A549 (cell line): ENCODE results near the gene COG6. TPM values are rescaled to one million over a fixed set of nuclear protein-coding genes. Genes with fewer than 3 reads are reported as not detected.

Experiments
- ATAC-seq, 2 experiments: fragments of 200-7000 bp in 1 of 2; fragments of >200 bp in 1 of 2; cut with Nextera tagmentation in 1 of 2; cut with Tn5 transposase in 1 of 2; 3 replicates each; pipeline versions ENCODE4 v1.8.0 to v1.9.1; 2018 to 2020; ENCODE audit warnings: mild to moderate bottlenecking in 1 of 2, moderate library complexity in 1 of 2
- CTCF ChIA-PET: fragments of 300-600 bp; sonication (Branson Sonifier 250); formaldehyde crosslinking; extraction: SDS; loops from one replicate; lab custom pipeline; 2021; ENCODE audit warnings: antibody characterized with exemption, inconsistent platforms; lab: Yijun Ruan, JAX
- POLR2A ChIA-PET: fragments of 350-600 bp; formaldehyde crosslinking; extraction: SDS; loops from one replicate; lab custom pipeline; 2021; ENCODE audit warnings: antibody characterized with exemption, inconsistent platforms; lab: Yijun Ruan, JAX
- DNase-seq, 2 experiments: peaks; one replicate each; pipeline versions ENCODE4 v3.0.0 to v3.0.0-alpha.2; 2011 to 2016; ENCODE audit warnings: low read depth in 1 of 2, low spot score in 1 of 2
- FAIRE-seq: peaks from 2 replicates; lab custom pipeline; 2011; peaks lifted over from hg19 to GRCh38; lab: Jason Lieb, UNC
- H3K27ac ChIP-seq, 2 experiments: fragments of >200 bp; sonication (Bioruptor Twin); formaldehyde crosslinking; 3 replicates each; pipeline ENCODE4 v1.5.1; 2016 to 2017
- H3K4me1 ChIP-seq: fragments of >200 bp; sonication (Bioruptor Twin); formaldehyde crosslinking; 3 replicates; pipeline ENCODE4 v1.6.1; 2016
- H3K4me2 ChIP-seq: fragments of >200 bp; sonication (Bioruptor Twin); formaldehyde crosslinking; 3 replicates; pipeline ENCODE4 v1.6.1; 2016
- H3K4me3 ChIP-seq: fragments of >200 bp; sonication (Bioruptor Twin); formaldehyde crosslinking; 3 replicates; pipeline ENCODE4 v1.5.1; 2016
- H3K9me3 ChIP-seq: fragments of >200 bp; sonication (Bioruptor Twin); formaldehyde crosslinking; 3 replicates; pipeline ENCODE4 v1.6.1; 2016
- CBX2 ChIP-seq: fragments of 200-600 bp; sonication (generic); IDR thresholded peaks from 2 replicates; pipeline ENCODE4 v1.6.1; 2016; ENCODE audit warnings: low read depth, mild to moderate bottlenecking, borderline replicate concordance
- CBX8 ChIP-seq: fragments of 200-600 bp; sonication (generic); IDR thresholded peaks from 2 replicates; pipeline ENCODE4 v1.6.1; 2016
- CHD4 ChIP-seq: fragments of 200-600 bp; sonication (generic); IDR thresholded peaks from 2 replicates; pipeline ENCODE4 v1.6.1; 2016; ENCODE audit warnings: antibody characterized with exemption, mild to moderate bottlenecking, borderline replicate concordance
- ESRRA ChIP-seq: fragments of 150-350 bp; IDR thresholded peaks from 2 replicates; pipeline ENCODE4 v1.6.1; 2014; ENCODE audit warnings: mild to moderate bottlenecking, low read length, borderline replicate concordance
- FOSB ChIP-seq: fragments of 250-450 bp; sonication (Bioruptor Pico); IDR thresholded peaks from 2 replicates; pipeline ENCODE4 v1.5.0; 2020; ENCODE audit warnings: mild to moderate bottlenecking, moderate library complexity
- GATA3 ChIP-seq: IDR thresholded peaks from 2 replicates; pipeline ENCODE4 v1.6.1; 2012; ENCODE audit warnings: borderline replicate concordance
- HDAC2 ChIP-seq: fragments of 200-600 bp; sonication (generic); IDR thresholded peaks from 2 replicates; pipeline ENCODE4 v1.6.1; 2016
- HEYL ChIP-seq: fragments of 250-450 bp; sonication (Bioruptor Pico); IDR thresholded peaks from 2 replicates; pipeline ENCODE4 v1.8.0; 2021; ENCODE audit warnings: mild to moderate bottlenecking, moderate library complexity
- HOXA7 ChIP-seq: fragments of 250-450 bp; sonication (Bioruptor Pico); IDR thresholded peaks from 2 replicates; pipeline ENCODE4 v1.5.0; 2020; ENCODE audit warnings: mild to moderate bottlenecking, moderate library complexity
- HOXB5 ChIP-seq: fragments of 250-450 bp; sonication (Bioruptor Pico); IDR thresholded peaks from 2 replicates; pipeline ENCODE4 v1.5.0; 2020; ENCODE audit warnings: mild to moderate bottlenecking, moderate library complexity
- JUNB ChIP-seq: fragments of >200 bp; sonication (Bioruptor Twin); formaldehyde crosslinking; IDR thresholded peaks from 2 replicates; pipeline ENCODE4 v1.6.1; 2016
- KDM5A ChIP-seq: fragments of 200-600 bp; sonication (generic); IDR thresholded peaks from 2 replicates; pipeline ENCODE4 v1.6.1; 2016; ENCODE audit warnings: antibody characterized with exemption, mild to moderate bottlenecking
- MAFK ChIP-seq: fragments of 450-650 bp; IDR thresholded peaks from 2 replicates; pipeline ENCODE4 v1.6.1; 2014; ENCODE audit not compliant: partially characterized antibody
- MYC ChIP-seq: IDR thresholded peaks from 2 replicates; pipeline ENCODE4 v1.6.1; 2012; ENCODE audit warnings: mild to moderate bottlenecking, inconsistent platforms, low read length, improper control_type of control experiment, borderline replicate concordance
- NFE2L2 ChIP-seq: fragments of 150-350 bp; conservative IDR thresholded peaks from 2 replicates; pipeline ENCODE4 v1.6.1; 2014; ENCODE audit warnings: low read length
- NPAS2 ChIP-seq: fragments of 250-450 bp; sonication (Bioruptor Pico); IDR thresholded peaks from 2 replicates; pipeline ENCODE4 v1.8.0; 2022; ENCODE audit warnings: mild to moderate bottlenecking, moderate library complexity, borderline replicate concordance
- POLR2AphosphoS2 ChIP-seq: conservative IDR thresholded peaks from 2 replicates; pipeline ENCODE4 v1.6.1; 2012; ENCODE audit warnings: low read length, improper control_type of control experiment, inconsistent platforms
- RAD21 ChIP-seq, 2 experiments: fragments of >200 bp in 1 of 2; sonication (Bioruptor Twin) in 1 of 2; formaldehyde crosslinking in 1 of 2; IDR thresholded peaks in 1 of 2; conservative IDR thresholded peaks in 1 of 2; 2 replicates in 1 of 2; 3 replicates in 1 of 2; pipeline ENCODE4 v1.6.1; 2012 to 2018; ENCODE audit warnings: inconsistent platforms in 1 of 2
- RFX5 ChIP-seq: fragments of 450-650 bp; IDR thresholded peaks from 2 replicates; pipeline ENCODE4 v1.7.1; 2014; ENCODE audit warnings: antibody characterized with exemption, mild to moderate bottlenecking, moderate library complexity
- RNF2 ChIP-seq: fragments of 200-600 bp; sonication (generic); IDR thresholded peaks from 2 replicates; pipeline ENCODE4 v1.6.1; 2016; ENCODE audit warnings: low read depth, mild to moderate bottlenecking, antibody characterized with exemption, moderate library complexity, borderline replicate concordance
- TP53 ChIP-seq: fragments of 250-450 bp; sonication (Bioruptor Pico); IDR thresholded peaks from 2 replicates; pipeline ENCODE4 v1.5.0; 2021; ENCODE audit warnings: mild to moderate bottlenecking, moderate library complexity
- ZC3H11A ChIP-seq: fragments of 450-650 bp; IDR thresholded peaks from 2 replicates; pipeline ENCODE4 v1.6.1; 2014; ENCODE audit warnings: antibody characterized with exemption, mild to moderate bottlenecking
- WGBS: methylation state at CpG from one replicate; pipeline ENCODE4 v1.1.6; 2017; ENCODE audit errors: missing lambda C conversion rate; 5-methylcytosine and 5-hydroxymethylcytosine counted together
- polyA plus RNA-seq, 4 experiments: library from polyadenylated mRNA; depleted of rRNA in 3 of 4; stranded (reverse); fragments of >200 nt; fragmentation: RNase III in 1 of 4; extraction: RNeasy Plus Mini Kit Qiagen cat#74134 plus additional on column Dnase treatment in 1 of 4; gene quantifications; 2 replicates in 3 of 4; 3 replicates in 1 of 4; pipeline ENCODE4 v1.2.3, GENCODE V29; 2011 to 2017
- TF ChIP-seq, protein P1 (sequence below): fragments of 150-350 bp; IDR thresholded peaks from 2 replicates; pipeline ENCODE4 v1.6.1; 2014; ENCODE audit warnings: low read depth, mild to moderate bottlenecking, low read length
- TF ChIP-seq, protein P2 (sequence below): IDR thresholded peaks from 2 replicates; pipeline ENCODE4 v1.6.1; 2012
- TF ChIP-seq, protein P3 (sequence below): IDR thresholded peaks from 2 replicates; pipeline ENCODE4 v1.6.1; 2012; ENCODE audit warnings: low read depth, borderline replicate concordance
- TF ChIP-seq, protein P4 (sequence below): fragments of >200 bp; sonication (Bioruptor Twin); formaldehyde crosslinking; IDR thresholded peaks from 3 replicates; pipeline ENCODE4 v1.6.1; 2016

The COG6 gene
- polyA plus RNA-seq, 2 of the 4 experiments (the other 2 are of a cell fraction) = 8.8 to 22.0 TPM

DNA sequence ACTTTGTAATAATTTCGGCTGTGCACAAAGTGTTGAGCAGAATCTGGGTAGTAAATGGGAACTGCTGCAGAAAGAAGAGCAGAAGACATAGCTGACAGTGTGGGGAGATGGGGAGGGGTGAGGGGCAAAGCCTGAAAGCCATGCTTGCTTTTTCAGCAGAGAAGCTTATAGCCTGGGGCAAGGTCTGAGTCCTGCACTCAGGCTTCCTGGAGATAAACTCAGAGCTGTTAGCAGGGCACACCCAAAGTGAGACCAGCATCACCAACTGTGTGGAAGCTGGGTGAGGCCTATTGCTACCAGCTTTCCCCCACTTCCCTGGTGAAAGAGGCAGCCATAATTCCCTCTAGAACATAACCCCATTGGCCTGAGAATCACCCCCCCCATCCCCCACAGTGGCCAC, 36.9 kb upstream of the COG6 start:
- Histone ChIP-seq H3K9me3 (no peaks in the 10 kb centered on the region), H3K27ac (no peak overlapping the region), H3K4me3 (no peak overlapping the region), H3K4me1 (no peaks in the 10 kb centered on the region), H3K4me2 (no peak overlapping the region)
- ATAC-seq (no peak), DNase-seq (no peak), FAIRE-seq (no peak)
- POLR2A ChIA-PET = no interaction called here
- 6% methylated on average over 1 of the region's 1 CpG for WGBS
- TF ChIP-seq CBX8 (no peak), HOXA7 (CRISPR knock-in tag) (no peak), CHD4 (no peak), GATA3 (no peak), POLR2AphosphoS2 (no peak), ZC3H11A (no peak)
- TF ChIP-seq, protein P1, sequence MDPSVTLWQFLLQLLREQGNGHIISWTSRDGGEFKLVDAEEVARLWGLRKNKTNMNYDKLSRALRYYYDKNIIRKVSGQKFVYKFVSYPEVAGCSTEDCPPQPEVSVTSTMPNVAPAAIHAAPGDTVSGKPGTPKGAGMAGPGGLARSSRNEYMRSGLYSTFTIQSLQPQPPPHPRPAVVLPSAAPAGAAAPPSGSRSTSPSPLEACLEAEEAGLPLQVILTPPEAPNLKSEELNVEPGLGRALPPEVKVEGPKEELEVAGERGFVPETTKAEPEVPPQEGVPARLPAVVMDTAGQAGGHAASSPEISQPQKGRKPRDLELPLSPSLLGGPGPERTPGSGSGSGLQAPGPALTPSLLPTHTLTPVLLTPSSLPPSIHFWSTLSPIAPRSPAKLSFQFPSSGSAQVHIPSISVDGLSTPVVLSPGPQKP = no peak
- CTCF ChIA-PET = interaction anchor here (1.6 to 1.8 kb wide), 2 partner anchors 474 to 567 kb away, joined by 4 read pairs; no protein-coding TSS in a partner anchor

DNA sequence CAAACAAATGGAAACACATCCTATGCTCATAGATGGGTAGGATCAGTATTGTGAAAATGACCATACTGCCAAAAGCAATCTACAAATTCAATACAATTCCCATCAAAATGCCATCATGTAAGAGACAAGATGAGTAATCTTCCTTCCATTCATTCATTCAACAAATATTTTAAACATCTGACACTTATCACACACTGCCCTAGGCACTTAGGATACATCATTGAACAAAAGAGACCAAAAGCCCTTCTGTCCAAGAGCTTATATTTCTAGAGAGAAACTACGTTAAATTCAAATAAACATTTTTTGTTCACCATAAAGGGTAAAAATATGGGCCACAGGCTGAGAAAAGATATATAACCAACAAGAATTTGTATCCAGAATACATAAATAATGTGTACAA, 32.0 kb upstream of the COG6 start:
- no peak overlapping the region for H3K27ac ChIP-seq
- ChIA-PET POLR2A (no interaction called here), CTCF (interaction anchor here (1.5 kb wide), 1 partner anchor 11 kb away, joined by 5 read pairs; no protein-coding TSS in a partner anchor)
- no peak overlapping the region for H3K4me2 ChIP-seq
- no peaks in the 10 kb centered on the region for H3K4me1 ChIP-seq
- no peaks in the 10 kb centered on the region for H3K9me3 ChIP-seq
- WGBS = 4% methylated on average over 1 of the region's 1 CpG
- no peak for DNase-seq
- TF ChIP-seq KDM5A (no peak), HEYL (CRISPR knock-in tag) (no peak), RFX5 (no peak), HDAC2 (no peak), HOXB5 (CRISPR knock-in tag) (no peak), RAD21 (conservative IDR thresholded peaks at IDR 0.05 in 1 of 2, IDR thresholded peaks at IDR 0.05 in 1 of 2) (no peak), FOSB (no peak), GATA3 (no peak), TP53 (CRISPR knock-in tag) (no peak), JUNB (no peak), ESRRA (no peak)
- TF ChIP-seq, protein P2, sequence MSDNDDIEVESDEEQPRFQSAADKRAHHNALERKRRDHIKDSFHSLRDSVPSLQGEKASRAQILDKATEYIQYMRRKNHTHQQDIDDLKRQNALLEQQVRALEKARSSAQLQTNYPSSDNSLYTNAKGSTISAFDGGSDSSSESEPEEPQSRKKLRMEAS = no peak
- TF ChIP-seq, all 56 proteins: peak for 0
- FAIRE-seq (no peak), ATAC-seq (no peak)
- no peak overlapping the region for H3K4me3 ChIP-seq

DNA sequence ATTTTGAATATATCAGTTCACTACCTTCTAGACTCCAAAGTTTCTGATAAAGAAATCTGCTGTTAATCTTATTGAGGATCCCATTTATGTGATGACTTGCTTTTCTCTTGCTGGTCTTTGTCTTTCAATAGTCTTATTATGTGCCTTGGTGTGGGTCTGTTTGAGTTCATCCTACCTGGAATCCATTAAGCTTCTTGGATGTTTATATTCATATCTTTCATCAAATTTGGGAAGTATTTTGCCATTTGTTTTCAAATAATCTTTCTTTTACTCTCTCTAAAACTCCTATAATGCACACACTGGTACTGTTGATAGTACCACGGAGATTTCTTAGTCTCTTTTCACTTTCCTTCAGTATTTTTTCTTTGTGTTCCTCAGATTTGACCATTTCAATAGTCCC, 24.2 kb upstream of the COG6 start:
- ATAC-seq (no peak), DNase-seq (no peak), FAIRE-seq (no peak)
- Histone ChIP-seq H3K9me3 (0 out of 3 replicates have a peak, but pooled peaks cover 2% of the 10 kb centered on the region), H3K4me2 (no peak overlapping the region), H3K4me3 (no peak overlapping the region), H3K4me1 (no peaks in the 10 kb centered on the region), H3K27ac (no peak overlapping the region)
- POLR2A ChIA-PET = no interaction called here
- CTCF ChIA-PET = no interaction called here
- TF ChIP-seq, protein P3, sequence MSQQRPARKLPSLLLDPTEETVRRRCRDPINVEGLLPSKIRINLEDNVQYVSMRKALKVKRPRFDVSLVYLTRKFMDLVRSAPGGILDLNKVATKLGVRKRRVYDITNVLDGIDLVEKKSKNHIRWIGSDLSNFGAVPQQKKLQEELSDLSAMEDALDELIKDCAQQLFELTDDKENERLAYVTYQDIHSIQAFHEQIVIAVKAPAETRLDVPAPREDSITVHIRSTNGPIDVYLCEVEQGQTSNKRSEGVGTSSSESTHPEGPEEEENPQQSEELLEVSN = no peak
- no peak for TF ChIP-seq CBX2
- no peak for TF ChIP-seq NFE2L2
- TF ChIP-seq HOXA7 (CRISPR knock-in tag) = no peak
- TF ChIP-seq, protein P4, sequence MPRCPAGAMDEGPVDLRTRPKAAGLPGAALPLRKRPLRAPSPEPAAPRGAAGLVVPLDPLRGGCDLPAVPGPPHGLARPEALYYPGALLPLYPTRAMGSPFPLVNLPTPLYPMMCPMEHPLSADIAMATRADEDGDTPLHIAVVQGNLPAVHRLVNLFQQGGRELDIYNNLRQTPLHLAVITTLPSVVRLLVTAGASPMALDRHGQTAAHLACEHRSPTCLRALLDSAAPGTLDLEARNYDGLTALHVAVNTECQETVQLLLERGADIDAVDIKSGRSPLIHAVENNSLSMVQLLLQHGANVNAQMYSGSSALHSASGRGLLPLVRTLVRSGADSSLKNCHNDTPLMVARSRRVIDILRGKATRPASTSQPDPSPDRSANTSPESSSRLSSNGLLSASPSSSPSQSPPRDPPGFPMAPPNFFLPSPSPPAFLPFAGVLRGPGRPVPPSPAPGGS = no peak
- no peak for TF ChIP-seq NPAS2 (CRISPR knock-in tag)
- no peak for TF ChIP-seq CBX8
- no peak for TF ChIP-seq MAFK
- TF ChIP-seq KDM5A = no peak
- no peak for TF ChIP-seq HOXB5 (CRISPR knock-in tag)
- TF ChIP-seq RNF2 = no peak
- no peak for TF ChIP-seq MYC
- 0% methylated on average over 1 of the region's 1 CpG for WGBS
